HG03442 (cell line): ENCODE results near the gene E2F2.

Experiments used
- ATAC-seq: cut with Tn5 transposase; IDR thresholded peaks from one replicate; pipeline ENCODE4 v1.9.1; 2021; ENCODE audit warnings: mild to moderate bottlenecking, moderate library complexity; ENCODE audit not compliant: unreplicated experiment

E2F2 gene

DNA sequence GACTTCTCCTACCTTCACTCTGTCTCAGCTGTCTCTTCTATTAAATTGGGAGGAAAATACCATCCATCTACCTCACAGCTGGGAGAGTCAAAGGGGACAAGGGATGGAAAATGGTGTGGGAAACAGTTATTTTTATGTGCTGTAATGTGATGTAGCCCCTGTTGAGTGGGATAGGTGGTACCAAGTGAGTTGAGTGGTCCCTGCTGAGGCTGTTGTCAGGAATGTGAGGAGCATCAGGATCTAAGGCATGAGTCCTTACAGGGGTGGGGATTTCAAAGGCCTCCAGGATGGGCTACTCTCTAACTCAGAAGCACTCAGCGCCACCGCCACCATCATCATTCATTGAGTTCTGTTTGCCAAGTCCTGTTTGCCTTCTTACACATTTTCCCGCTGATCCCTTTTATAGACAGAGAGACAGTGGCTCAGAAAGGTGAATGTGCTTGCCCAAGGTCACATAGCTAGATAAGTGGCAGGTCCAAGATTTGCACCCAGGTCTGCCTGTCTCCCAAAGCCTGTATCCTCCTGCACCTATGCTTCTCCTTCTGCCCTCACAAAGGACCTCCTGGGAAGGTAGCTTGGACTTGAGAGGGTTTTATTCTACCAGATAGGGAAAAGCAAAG, 32.8 kb upstream of the E2F2 start:
- ATAC-seq, result no peak

DNA sequence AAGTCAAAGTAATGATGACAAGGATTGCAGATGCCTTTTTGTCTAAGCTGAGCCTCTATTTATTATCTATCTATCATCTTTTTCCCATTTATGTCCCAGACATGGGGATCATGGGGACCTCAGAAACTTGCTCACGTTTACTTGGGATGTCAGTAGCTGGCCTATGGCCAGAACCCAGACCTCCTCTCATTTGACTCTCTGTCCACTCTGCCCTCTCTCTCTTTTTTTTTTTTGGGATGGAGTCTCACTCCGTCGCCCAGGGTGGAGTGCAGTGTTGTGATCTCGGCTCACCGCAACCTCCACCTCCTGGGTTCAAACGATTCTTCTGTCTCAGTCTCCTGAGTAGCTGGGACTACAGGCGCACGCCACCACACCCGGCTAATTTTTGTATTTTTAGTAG, 32.0 kb upstream of the E2F2 start:
- no peak for ATAC-seq

DNA sequence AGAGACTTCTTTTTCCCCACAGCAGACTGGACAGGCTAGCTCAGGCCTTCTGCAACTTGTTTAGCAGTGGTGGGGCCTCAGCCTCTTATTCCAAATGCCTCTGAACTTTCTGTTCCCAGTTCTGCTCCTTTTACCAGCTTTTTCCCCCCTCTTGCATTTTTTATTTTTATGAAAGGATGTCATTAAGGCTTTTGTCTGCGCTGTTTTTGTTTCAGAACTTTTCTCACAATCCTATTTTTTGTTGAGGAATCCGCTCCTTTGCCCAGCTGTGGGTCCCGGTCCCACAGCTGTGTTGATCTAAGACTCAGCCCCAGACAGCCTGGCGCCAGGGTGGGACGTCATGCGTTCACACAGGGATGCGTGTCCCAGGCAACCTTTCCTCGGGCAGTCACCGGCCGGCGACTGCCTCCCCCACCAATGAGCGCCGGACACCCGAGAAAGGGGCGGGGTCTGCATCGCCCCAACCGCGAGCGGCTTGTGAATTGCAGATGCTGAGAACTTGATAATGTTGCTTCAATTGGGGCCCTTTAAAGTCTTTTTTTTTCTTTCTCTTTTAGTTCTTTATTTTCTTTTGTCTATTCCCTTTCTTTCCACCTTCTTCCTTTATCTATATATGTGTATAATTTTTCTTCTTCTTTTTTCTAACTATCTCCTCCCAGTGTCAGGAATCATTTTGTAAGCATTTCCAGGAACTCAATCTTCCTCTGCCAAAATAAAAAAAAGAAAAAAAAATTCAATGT, 31.3 kb upstream of the E2F2 start:
- ATAC-seq, result no peak

DNA sequence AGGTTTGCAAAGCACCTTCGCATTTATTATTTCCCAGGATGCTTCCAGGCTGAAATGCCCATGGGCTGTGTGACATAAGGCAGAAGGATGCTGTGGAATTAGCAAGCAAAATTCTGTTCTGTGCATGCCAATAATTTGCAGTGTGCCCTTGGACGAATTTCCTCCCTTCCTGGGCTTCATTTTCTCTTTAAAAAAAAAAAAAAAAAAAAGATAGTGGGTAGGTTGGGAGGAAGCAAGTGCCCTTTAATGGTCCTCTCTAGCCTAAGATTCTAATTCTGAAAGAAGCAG, 30.7 kb upstream of the E2F2 start:
- ATAC-seq, result no peak

DNA sequence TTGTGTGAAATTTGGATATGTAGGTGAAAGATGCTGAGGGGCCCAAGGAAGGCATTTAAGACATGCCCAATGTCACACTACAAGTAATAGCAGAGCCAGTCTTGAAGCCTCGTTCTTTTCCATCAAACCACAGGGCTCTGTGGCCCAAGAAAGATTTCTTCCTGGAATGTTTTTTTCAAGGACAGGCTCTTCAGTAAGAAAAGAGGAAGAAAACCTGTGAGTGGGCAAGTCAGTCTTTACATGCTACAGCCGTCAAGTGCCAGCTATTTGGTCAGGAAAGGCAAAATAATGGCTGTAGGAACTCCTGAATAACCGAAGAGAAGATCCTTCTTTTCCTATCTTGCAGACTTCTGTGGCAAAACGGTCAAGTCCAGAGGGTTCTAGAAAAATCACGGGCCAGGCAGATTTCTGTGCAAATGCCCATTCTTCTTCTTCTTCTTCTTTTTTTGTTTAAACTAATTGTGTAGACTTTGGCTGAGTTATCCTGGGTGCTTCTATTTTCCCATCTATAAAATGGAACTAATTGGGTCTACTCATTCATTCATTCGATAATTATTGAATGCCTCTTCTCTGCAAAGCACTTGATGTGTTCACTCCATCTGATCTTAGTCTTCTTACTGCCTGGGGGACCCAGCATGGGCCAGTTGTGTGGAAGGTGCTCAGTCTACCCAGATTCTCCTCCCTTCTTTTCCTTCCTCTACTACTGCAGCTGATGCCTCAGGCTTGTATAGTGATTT, 30.2 kb upstream of the E2F2 start:
- no peak for ATAC-seq

DNA sequence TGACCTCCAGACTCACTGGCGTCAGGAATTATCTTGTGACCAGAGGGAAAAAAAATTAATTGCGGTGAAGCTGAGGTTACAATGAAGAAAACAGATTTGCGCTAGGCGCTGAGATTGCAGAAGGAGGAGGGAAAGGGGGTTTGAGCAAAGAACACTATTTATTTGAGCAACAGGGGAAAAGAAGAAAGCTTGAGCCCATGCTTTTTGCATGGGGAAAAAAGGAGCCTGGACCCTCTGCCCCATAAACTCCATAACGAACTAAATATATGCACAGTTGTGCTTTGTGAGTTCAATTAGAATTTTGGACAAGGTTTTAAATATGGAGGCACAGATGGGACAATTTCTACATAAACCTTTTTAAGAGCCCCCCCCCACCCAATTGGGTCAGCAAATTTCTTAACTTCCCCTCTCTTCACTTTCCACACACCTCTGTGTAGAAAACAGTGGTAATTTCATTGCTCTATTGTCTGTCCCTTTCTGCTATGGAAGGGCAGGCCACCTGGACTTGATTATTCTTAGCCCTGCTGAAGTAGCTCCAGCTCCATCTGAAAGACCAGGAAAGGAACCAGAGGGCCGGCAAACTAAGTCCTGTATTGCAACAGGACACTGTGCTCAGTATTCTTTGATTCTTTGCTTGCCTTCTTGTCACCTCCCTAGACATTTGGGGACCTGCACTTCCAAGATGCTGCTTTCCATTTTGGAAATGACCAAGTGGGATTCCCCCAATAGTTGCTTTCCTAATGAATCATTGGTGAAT, 29.1 kb upstream of the E2F2 start:
- ATAC-seq, result no peak

DNA sequence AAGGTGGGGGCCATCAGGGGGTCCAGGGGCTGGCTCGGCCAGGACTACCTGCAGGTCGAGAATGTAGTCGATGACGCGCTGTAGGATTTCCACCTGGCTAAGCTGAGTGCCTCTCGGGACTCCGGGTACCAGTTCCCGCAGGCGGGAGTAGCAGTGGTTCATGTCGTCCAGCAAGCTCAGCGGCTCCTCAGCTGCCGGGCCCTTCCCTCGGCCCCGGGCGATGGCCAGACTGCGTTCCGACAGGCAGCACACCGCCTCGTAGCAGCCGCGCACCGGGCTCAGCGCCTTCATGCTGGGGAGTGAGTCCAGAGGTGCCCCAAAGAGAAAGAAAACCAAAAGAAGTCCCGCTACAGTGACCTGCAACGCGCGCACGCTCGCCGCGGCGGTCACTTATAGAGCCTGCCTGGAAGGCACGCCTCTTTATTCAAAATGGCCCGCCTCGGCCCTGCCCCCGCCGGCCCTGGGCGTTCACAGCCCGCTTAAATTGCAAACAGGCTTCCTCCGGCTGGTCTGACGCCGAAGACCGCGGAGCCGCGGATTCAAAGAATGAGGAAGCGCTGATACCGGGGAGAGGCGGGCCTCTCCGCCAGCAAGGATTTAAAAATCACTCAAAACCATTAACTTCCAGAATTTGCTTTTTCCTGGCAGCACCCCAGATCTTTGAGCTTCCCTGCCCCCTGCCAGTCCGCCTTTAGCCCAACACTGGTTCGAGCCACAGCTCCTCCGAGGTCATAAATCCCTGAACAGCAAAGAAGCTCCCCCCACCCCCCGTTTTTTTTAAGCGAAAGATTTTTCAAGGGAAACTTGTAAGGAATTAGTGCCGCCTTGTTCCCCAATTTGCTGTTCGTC, 28.3 kb upstream of the E2F2 start, which contains the start of gene ID3:
Gene ID3 (minus strand): TSS at position 366 of the 849 bp plus-strand sequence. CDS start 75 bp downstream, at position 291.
- peak; percentile 64 for ATAC-seq

DNA sequence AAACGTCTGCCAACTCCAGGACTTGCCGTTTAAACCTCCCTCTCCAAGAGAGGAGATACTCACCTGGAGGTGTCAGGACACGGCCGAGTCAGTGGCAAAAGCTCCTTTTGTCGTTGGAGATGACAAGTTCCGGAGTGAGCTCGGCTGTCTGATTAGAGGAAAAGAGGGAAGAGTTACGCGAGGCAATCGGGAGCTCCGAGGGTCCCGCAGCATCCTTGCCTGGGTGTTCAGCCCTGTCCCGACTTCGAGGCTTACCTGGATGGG, 27.8 kb upstream of the E2F2 start:
- ATAC-seq, result no peak

DNA sequence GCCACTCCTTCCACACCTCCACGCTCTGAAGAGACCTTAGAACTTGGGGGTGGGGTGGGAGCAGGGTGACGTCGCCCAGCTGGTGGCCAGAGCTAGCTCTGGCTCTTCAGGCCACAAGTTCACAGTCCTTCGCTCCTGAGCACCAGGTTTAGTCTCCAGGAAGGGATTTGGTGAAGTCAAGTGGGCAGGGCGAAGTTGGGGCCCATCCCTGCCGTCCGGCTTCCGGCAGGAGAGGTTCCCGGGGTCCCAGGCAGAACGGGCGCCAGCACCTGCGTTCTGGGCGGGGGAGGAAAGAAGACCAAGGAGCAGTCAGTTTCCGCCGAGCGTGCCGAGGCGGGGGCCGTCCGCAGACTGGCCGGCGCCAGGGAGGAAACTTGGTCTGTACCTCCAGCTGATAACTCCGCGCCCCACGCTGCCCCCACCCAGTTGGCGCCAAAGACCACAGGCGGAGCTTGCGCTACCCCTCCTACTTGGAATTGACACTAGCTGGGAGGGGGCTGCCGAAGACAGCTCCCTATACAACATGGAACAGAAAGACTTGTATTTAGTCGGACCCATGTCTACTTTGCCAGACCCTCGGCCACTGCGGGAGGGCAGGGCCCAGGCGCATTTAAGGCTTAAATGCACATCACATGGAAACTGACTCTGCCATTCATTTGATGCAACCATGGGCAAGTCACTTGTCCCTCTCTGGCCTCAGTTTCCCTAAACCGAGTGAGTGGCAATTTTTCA, 27.3 kb upstream of the E2F2 start:
- ATAC-seq, result no peak

DNA sequence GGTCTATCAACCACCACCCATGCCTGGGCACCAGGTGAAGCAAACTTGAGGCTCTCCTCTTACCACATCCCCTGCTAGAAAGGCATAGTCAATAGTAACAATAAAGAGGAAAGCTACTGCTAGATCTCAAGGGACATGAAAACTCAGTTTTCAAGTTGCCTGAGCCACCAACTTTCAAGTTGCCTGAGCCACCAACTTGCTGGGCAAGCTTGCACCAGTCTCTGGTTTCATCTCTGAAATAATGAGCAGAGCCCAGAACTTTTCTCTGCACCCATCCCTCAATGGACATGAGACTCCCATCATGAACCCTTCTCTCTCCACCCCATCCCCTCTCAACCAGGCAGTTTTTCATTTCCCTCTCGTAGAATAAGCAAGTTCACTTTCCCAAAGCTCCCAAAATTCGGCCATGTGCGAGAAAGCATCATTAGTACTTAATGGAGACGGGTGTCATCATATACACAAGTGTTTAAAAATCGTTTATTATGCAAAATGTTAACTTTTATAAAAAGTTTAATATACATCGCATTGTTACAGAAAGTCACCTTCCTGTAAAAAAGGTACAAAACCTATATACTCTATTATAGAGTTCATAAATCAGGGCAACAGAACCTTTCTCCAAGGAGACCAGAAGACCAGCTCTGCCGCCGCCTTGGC, 26.6 kb upstream of the E2F2 start:
- no peak for ATAC-seq

DNA sequence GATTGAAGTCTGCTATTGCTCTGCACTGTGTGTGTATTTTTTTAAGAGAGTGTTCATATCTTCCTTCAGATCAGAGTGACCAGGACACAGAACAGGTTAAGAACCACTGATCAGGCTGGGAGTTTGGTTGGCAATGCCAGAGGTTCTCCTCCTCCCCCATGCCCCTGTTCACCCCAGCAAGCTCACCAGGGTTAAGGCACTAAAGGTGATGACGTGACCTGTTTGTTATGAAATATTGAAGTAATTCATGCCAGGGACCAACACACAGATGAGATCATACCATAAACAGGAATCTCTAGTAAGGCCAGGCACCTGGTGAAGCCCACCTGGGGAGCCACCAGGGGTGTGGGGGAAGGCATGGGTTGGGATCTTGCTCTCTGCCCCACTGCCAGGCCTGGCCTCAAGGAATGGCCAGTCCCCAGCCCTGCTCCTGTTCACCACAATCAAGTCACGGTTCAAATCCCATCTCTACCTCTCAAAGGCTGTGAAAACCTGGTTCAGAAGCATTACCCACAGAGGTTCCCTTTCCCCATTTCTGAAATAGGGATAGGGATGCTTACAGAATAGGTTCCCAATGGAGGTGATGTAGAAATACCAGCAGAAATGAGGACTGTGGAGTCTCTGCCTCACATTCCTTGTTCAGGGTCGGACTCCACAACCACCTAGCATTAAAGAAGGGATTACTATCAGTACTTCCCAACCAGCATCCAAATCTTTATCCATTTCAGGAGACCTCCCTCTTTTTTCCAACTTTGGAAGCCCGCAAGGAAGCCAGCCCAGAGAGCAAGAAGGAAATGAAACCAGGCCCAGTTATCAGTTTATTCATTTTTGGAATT, 25.8 kb upstream of the E2F2 start:
- no peak for ATAC-seq

DNA sequence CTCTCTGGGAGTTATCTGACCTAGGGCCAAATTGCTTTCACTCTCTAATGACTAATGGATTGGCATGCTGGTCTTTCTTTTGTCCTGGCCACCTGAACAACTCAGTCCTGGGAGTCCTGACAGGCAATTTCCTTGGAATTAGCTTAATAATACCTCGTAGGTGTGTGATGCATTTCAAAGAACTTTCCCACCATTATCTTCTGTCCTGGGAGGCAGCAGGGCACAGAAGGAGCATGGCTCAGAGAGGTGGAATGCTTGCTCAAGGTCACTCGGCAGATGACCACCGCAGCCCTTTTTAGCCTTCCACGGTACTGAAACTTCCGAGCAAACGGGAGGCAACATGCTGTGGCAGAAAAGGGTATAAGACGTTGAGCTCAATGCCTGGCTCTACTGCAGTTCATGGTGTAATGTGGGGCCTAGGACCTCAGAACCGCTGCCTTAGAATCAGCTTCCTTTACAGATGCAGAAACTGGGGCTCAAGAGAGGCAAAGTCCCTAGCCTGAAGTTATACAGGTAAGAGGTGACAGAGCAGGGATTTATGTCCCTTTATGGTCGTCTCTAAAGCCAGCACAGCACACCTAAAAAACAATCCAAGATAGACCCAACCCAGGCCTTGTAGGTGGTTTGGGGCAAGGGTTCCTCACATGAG, 25.1 kb upstream of the E2F2 start:
- no peak for ATAC-seq

DNA sequence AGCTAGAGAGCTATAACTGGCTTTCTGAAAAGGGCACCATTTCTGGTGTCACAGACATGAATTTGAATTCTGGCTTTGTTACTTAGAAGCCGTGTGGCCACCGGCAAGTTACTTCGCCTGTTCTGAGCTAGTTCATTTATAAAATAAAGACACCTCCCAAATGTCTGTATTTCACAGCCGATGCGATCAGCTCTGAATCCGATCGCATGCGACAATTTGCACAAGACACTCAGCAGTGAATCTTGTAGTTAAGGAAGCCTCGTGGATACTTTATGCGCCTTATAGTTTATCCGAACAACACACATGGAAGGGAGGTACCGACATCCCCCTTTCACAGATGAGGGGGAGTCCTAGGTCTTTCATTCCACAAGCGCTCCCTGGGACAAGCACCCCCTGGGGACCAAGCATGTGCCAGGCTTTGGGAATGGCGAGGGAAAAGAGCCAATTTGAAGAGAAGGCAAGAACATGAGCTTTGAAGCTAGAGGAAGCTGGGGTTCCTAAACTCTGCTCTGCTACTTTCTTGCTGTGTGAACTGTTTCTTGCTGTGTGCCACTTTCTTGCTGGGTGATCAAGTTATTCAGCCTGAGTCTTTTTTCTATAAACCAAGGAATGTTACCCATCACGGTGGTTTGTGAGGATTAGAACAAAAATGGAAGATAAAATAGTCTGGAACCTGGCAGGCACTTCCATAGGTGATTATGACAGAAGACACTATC, 24.4 kb upstream of the E2F2 start:
- no peak for ATAC-seq

DNA sequence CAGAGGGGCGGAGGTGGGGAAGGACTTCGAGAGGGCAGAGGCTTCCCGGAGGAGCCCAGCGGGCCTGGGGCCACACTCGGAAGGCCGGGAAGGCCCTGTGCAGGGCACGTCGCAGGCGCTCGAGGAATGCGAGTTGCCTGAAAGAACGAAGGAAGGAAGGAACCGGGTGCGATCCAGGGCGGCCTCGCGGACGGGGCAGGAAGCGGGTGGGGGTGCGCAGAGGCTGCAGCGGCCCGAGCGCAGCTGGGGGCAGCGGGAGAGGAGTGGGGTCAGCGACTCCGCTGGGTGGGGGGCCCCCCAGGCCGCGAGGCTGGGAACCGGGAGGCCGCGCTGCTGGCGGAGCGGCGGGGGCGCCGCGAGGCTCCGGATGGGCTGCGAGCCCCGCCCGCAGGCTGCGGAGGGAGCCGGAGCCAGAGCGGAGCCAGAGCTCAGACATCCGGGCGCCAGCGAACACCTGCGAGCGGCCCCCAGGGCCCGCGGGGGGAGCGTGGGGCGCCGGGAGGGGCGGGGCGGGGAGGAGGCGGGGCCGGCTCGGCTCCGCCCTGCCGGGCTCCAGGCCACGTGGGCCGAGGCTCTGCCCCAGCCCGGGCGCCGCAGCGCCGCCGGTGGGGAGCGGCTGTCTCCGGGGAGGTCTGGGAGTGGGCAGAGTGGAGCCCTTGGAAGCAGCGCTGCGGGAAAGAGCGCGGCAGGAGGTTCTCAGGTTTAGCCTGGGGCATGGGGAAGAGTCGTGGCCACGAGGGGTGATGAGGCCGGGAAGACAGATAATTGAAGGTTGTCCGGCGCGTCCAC, 23.6 kb upstream of the E2F2 start:
- peak; percentile 45 for ATAC-seq

DNA sequence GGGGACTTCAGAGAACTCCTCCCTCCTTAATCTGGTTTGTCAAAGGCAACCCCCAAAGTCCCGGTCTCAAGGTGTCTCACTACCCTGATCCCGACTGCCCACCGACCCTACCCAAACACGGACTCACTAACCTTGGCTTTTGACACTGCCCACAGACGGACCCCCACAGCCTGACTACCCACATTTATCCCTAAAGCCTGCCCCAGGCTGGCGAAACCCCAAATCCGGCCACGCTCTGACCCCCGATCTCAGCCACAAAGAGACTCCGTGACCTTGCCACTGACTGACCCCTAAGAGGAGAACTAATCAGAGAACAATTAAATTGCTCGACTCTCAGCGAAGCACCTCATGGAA, 23.1 kb upstream of the E2F2 start:
- peak; percentile 2 for ATAC-seq

DNA sequence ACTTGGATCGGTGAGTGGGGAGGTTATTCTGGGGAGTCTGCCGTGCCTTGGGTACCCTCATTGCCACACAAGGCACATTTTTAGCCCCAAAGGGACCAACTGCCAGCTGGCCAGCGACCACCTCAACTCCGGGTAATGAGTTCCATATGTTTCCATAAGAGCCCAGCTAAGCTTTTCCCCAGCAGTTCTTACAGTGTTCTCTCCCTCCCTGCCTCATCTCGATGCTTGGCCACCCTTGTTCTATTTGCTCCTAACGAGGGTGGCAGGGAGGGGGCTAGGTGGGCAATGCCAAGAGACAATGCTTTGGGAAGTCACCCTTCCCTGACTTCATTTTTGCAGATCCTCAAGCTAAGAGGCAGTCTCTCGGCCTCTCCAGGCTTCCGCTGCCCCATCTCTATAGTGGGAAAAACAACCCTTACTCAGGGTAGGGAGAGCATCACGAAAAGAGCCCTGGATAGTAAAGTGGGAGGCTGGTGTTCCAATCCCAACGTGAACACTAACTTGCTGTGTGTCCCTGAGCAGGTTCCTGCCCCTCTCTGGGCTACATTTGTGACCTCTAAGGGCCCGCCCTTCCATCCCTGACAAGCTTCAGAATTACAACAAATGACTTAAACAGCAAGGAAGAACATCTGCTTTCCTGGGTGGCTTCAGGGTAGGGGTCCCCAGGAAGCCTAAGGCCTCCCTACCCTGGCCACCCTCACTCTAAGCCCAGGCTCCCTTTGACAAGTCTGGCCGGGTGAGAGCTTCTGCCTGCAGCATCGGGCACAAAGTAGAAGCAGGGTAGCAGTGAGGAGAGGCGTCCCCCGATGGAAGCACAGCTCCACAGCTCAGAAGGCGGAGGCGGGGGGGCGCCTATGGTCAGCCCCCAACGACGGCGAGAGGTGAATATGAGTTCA, 22.4 kb upstream of the E2F2 start:
- no peak for ATAC-seq
